ENCODE data around the gene MSANTD1. TPM values are rescaled to one million over a fixed set of nuclear protein-coding genes. Genes with fewer than 3 reads are reported as not detected.

MSANTD1 gene
- total and polyA plus RNA-seq, 2 of the 8 experiments (the other 6 are each of a cell fraction or from before 2014, with no cell fraction given) = 0.23 to 0.45 TPM

GRCh38 chr4:3228881-3229280 is 20.1 kb upstream of the MSANTD1 start:
- H3K18ac ChIP-seq (ENCODE audit: extremely low read depth, low read length) = no peak overlapping the region
- FAIRE-seq (no peak), DNase-seq (ENCODE audit: low read depth in 1 of 2, low spot score in 2 of 2) (no peak)
- H2BK5ac ChIP-seq (ENCODE audit: low read depth, low read length) = peak overlapping the region; percentile 3; the same call in 1 of the 2 replicates
- CTCF ChIA-PET (ENCODE audit: partially characterized antibody) = no interaction called here
- H2BK12ac ChIP-seq (ENCODE audit: low read depth, low read length) = no peak overlapping the region
- POLR2A ChIA-PET (ENCODE audit: partially characterized antibody) = no interaction called here
- no peak overlapping the region for H3K4me3 ChIP-seq (ENCODE audit: extremely low read depth in 1 of 4, insufficient read depth in 2 of 4, low read depth in 3 of 4, low read length in 4 of 4)
- H3K9me3 ChIP-seq (ENCODE audit: insufficient read depth in 2 of 2, low read depth in 1 of 2, low read length in 1 of 2) = peaks cover 0 to 3% of the 10 kb centered on the region in 2 experiments; a peak in 1 of 4 replicates
- H3K79me1 ChIP-seq (ENCODE audit: low read depth, low read length) = no peaks in the 10 kb centered on the region; the same call in 1 of the 2 replicates
- no peak overlapping the region for H4K8ac ChIP-seq (ENCODE audit: extremely low read depth, insufficient read depth, low read length)
- H2AFZ ChIP-seq (ENCODE audit: low read length) = no peak overlapping the region
- no peaks in the 10 kb centered on the region for H3K27me3 ChIP-seq (replicated peaks in 1 of 4; ENCODE audit: control insufficient read depth in 3 of 4, extremely low read depth in 1 of 4, insufficient read depth in 3 of 4, low read length in 3 of 4)
- H3K23me2 ChIP-seq (ENCODE audit: low read depth, low read length) = no peaks in the 10 kb centered on the region; the same call in 1 of the 2 replicates
- 91% methylated on average over 13 of the region's 13 CpGs; no CpG with 5 or more reads in 1 of the 2 experiments for WGBS, 2 experiments (ENCODE audit: extremely low coverage in 1 of 2, insufficient coverage in 1 of 2, insufficient read length in 1 of 2, insufficient replicate concordance in 2 of 2, low coverage in 1 of 2, low lambda C conversion rate in 2 of 2, missing lambda C conversion rate in 1 of 2)
- H3K14ac ChIP-seq (ENCODE audit: insufficient read length) = no peak overlapping the region
- no peak overlapping the region for H2BK15ac ChIP-seq (ENCODE audit: low read length)
- peak overlapping the region; percentile 97 for H3K4ac ChIP-seq (replicated peaks; ENCODE audit: insufficient read length, low read depth, low read length)
- H3K4me1 ChIP-seq (replicated peaks in 1 of 4; ENCODE audit: control insufficient read depth in 3 of 4, insufficient read depth in 4 of 4, low read length in 3 of 4) = no peaks in the 10 kb centered on the region
- peaks cover 30 to 58% (median 53%) of the 10 kb centered on the region in 4 experiments for H3K36me3 ChIP-seq (ENCODE audit: control insufficient read depth in 2 of 4, insufficient read depth in 4 of 4, low read length in 3 of 4)
- H3K56ac ChIP-seq (replicated peaks; ENCODE audit: insufficient read length, low read depth, low read length) = no peak overlapping the region
- no peak overlapping the region for H2BK120ac ChIP-seq (replicated peaks; ENCODE audit: low read depth, low read length)
- H2AK5ac ChIP-seq (ENCODE audit: low read depth, low read length) = no peak overlapping the region
- H4K91ac ChIP-seq (replicated peaks; ENCODE audit: insufficient read length, low read length) = no peak overlapping the region
- H3K4me2 ChIP-seq (ENCODE audit: insufficient read depth in 1 of 2, low read depth in 2 of 2, low read length in 2 of 2) = no peak overlapping the region
- no peaks in the 10 kb centered on the region for H3K79me2 ChIP-seq (ENCODE audit: control insufficient read depth in 1 of 2, insufficient read depth in 2 of 2, low read length in 2 of 2)
- H3K27ac ChIP-seq (ENCODE audit: low read depth, low read length) = no peak overlapping the region
- H4K20me1 ChIP-seq (replicated peaks in 1 of 2; ENCODE audit: control insufficient read depth in 1 of 2, insufficient read depth in 2 of 2, low read length in 2 of 2) = peaks cover 15 to 22% of the 10 kb centered on the region in 2 experiments
- H2BK20ac ChIP-seq (ENCODE audit: low read length) = no peak overlapping the region
- H3K23ac ChIP-seq (ENCODE audit: insufficient read length) = no peak overlapping the region
- H4K5ac ChIP-seq (ENCODE audit: insufficient read length, low read depth, low read length) = no peak overlapping the region
- no peak overlapping the region for H3K9ac ChIP-seq (replicated peaks in 1 of 4; ENCODE audit: extremely low read depth in 1 of 4, low read depth in 3 of 4, low read length in 3 of 4)
- TF ChIP-seq POLR2A (IDR thresholded peaks at IDR 0.05; ENCODE audit: control extremely low read depth in 1 of 2, low read depth in 2 of 2, low read length in 2 of 2) (no peak), POLR2AphosphoS5 (IDR thresholded peaks at IDR 0.05; ENCODE audit: low read depth, low read length) (no peak), SP4 (IDR thresholded peaks at IDR 0.05; ENCODE audit: low read length) (no peak), ZNF274 (IDR thresholded peaks at IDR 0.05; ENCODE audit: borderline replicate concordance, extremely low read depth, low read length) (no peak), SP1 (IDR thresholded peaks at IDR 0.05; ENCODE audit: low read depth, low read length) (no peak), PHF8 (conservative IDR thresholded peaks at IDR 0.05; ENCODE audit: low read depth, low read length) (no peak), BACH1 (IDR thresholded peaks at IDR 0.05; ENCODE audit: low read length) (no peak), CTBP2 (IDR thresholded peaks at IDR 0.05; ENCODE audit: borderline replicate concordance, insufficient read depth, insufficient read length, low read length) (no peak), KDM1A (IDR thresholded peaks at IDR 0.05; ENCODE audit: borderline replicate concordance, low read length) (no peak), RXRA (IDR thresholded peaks at IDR 0.05; ENCODE audit: insufficient read depth, low read depth, low read length) (no peak), HDAC2 (IDR thresholded peaks at IDR 0.05; ENCODE audit: borderline replicate concordance in 1 of 2, low read depth in 2 of 2, low read length in 2 of 2) (no peak)
- TF ChIP-seq, protein P1, sequence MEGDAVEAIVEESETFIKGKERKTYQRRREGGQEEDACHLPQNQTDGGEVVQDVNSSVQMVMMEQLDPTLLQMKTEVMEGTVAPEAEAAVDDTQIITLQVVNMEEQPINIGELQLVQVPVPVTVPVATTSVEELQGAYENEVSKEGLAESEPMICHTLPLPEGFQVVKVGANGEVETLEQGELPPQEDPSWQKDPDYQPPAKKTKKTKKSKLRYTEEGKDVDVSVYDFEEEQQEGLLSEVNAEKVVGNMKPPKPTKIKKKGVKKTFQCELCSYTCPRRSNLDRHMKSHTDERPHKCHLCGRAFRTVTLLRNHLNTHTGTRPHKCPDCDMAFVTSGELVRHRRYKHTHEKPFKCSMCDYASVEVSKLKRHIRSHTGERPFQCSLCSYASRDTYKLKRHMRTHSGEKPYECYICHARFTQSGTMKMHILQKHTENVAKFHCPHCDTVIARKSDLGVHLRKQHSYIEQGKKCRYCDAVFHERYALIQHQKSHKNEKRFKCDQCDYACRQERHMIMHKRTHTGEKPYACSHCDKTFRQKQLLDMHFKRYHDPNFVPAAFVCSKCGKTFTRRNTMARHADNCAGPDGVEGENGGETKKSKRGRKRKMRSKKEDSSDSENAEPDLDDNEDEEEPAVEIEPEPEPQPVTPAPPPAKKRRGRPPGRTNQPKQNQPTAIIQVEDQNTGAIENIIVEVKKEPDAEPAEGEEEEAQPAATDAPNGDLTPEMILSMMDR (IDR thresholded peaks at IDR 0.05; ENCODE audit: control extremely low read depth in 1 of 3, insufficient read depth in 1 of 3, low read depth in 1 of 3, low read length in 3 of 3) = no peak

All from H1 (cell line).